GM12872 (cell line): ENCODE data around the gene LZTS3.

Source experiments
- TF ChIP-seq, protein P1 (sequence below): IDR thresholded peaks from 3 replicates; pipeline ENCODE4 v1.5.1; 2011; ENCODE audit warnings: low read depth, mild to moderate bottlenecking, low read length, moderate library complexity; ENCODE audit not compliant: insufficient read depth

The LZTS3 gene

DNA sequence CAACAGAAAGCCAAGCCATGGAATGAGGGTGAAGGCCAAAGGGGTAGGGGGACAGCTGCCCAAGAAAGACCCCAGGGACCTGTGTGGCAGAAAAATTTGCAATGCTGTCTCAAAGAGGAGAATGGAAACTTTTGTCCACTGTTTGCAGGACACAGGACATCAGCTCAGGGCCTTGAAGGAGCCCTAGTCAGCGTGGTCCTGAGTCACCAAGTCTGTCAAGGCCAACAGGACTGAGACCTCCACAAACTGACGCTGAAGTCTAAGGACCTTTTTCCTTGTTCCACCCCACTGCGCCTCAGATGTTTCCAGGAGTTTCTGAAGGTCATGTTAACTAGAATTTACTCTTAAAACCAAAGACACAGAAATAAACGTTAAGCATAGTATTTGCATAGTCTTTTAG lies 57.0 kb downstream of the LZTS3 start:
- TF ChIP-seq, protein P1, sequence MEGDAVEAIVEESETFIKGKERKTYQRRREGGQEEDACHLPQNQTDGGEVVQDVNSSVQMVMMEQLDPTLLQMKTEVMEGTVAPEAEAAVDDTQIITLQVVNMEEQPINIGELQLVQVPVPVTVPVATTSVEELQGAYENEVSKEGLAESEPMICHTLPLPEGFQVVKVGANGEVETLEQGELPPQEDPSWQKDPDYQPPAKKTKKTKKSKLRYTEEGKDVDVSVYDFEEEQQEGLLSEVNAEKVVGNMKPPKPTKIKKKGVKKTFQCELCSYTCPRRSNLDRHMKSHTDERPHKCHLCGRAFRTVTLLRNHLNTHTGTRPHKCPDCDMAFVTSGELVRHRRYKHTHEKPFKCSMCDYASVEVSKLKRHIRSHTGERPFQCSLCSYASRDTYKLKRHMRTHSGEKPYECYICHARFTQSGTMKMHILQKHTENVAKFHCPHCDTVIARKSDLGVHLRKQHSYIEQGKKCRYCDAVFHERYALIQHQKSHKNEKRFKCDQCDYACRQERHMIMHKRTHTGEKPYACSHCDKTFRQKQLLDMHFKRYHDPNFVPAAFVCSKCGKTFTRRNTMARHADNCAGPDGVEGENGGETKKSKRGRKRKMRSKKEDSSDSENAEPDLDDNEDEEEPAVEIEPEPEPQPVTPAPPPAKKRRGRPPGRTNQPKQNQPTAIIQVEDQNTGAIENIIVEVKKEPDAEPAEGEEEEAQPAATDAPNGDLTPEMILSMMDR = no peak

DNA sequence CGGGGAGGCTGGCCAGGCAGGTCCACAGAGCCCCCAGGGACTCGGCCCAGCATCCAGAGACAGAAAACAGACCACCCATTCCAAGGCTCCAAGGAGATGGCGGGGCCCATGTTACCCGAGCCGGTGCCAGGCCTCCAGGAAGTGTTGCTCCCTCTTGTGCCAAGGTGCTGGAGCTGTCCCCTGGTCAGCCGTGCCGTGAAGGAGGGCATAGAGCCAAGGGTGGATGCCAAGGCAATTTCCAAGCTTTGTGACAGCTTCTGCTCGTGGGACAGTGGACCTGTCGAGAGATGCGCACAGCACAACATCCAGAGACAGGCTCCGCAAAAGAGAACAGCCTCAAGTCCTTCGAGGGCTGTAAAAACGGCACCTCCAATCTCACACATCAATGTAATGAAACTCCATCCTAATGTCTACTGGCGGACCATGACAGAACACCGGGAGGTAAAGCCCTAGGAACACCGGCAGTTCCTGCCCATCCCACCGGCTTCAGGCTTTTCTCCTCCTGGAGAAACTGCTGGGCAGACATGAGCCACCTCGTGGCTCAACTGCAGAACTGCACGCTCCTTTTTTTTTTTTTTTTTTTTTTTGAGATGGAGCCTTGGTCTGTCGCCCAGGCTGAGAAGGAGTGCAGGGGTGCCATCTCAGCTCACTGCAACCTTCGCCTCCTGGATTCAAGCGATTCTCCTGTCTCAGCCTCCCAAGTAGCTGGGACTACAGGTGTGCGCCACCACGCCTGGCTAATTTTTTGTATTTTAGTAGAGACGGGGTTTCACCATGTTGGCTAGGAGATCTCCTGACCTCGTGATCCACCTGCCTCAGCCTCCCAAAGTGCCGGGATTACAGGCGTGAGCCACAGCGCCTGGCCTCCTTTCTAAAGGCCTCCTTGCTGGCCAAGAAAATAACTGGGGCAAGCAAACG lies 57.9 kb downstream of the LZTS3 start:
- TF ChIP-seq, protein P1 = peak; percentile 76
